Measurements from ENCODE around the gene KCTD10. TPM values are rescaled to one million over a fixed set of nuclear protein-coding genes. Genes with fewer than 3 reads are reported as not detected.
"Not testable (repeated sequence)": the region's sequence is repeated elsewhere in the genome, so short reads cannot be mapped to it uniquely, and the experiment has no call there.

Gene KCTD10
- total RNA-seq, 2 donors from 2014 or later, result 37.2 to 49.8 TPM

GRCh38 chr12:109421355-109422087, 55.6 kb downstream of the KCTD10 start:
- no peaks in the 10 kb centered on the region for H3K9me3 ChIP-seq
- H3K4me1 ChIP-seq (replicated peaks), result no peaks in the 10 kb centered on the region
- DNase-seq (ENCODE audit: low spot score), result no peak
- TF ChIP-seq POLR2A (IDR thresholded peaks at IDR 0.05), result no peak
- TF ChIP-seq POLR2AphosphoS5 (IDR thresholded peaks at IDR 0.05), result no peak
- TF ChIP-seq CTCF (IDR thresholded peaks at IDR 0.05), result no peak
- H3K4me3 ChIP-seq, result no peak overlapping the region
- no peak overlapping the region for H3K27ac ChIP-seq
- H3K27me3 ChIP-seq (replicated peaks; ENCODE audit: insufficient read depth), result no peaks in the 10 kb centered on the region
- 57% methylated on average over 8 of the region's 8 CpGs for WGBS
- H3K36me3 ChIP-seq, result no peaks in the 10 kb centered on the region
- intact Hi-C loops (cut with DNase I), result loop anchor here (5.0 to 10.0 kb wide), 2 partner anchors 153 to 356 kb away; partner anchors contain the start of genes MMAB and MVK

GRCh38 chr12:109418848-109419480, 58.1 kb downstream of the KCTD10 start:
- no peak overlapping the region for H3K27ac ChIP-seq
- WGBS, result 55% methylated on average over 4 of the region's 4 CpGs
- no peak overlapping the region for H3K4me3 ChIP-seq
- H3K4me1 ChIP-seq (replicated peaks), result no peaks in the 10 kb centered on the region
- H3K36me3 ChIP-seq, result no peaks in the 10 kb centered on the region
- TF ChIP-seq POLR2A (IDR thresholded peaks at IDR 0.05) (no peak), POLR2AphosphoS5 (IDR thresholded peaks at IDR 0.05) (no peak), CTCF (IDR thresholded peaks at IDR 0.05) (no peak)
- DNase-seq (ENCODE audit: low spot score), result no peak
- intact Hi-C loops (cut with DNase I), result no loop called here
- no peaks in the 10 kb centered on the region for H3K9me3 ChIP-seq
- H3K27me3 ChIP-seq (replicated peaks; ENCODE audit: insufficient read depth), result no peaks in the 10 kb centered on the region

- intact Hi-C loops (cut with DNase I); H3K27me3 ChIP-seq (replicated peaks; ENCODE audit: insufficient read depth); H3K9me3 ChIP-seq; H3K36me3 ChIP-seq; DNase-seq (ENCODE audit: low spot score); H3K4me1 ChIP-seq (replicated peaks); H3K27ac ChIP-seq; H3K4me3 ChIP-seq: not testable (repeated sequence)
- 95% methylated on average over 4 of the region's 4 CpGs for WGBS
These were observed 71.0 kb downstream of the KCTD10 start for GRCh38 chr12:109406147-109406546.

- H3K27ac ChIP-seq; H3K9me3 ChIP-seq; DNase-seq (ENCODE audit: low spot score); H3K4me3 ChIP-seq; intact Hi-C loops (cut with DNase I); H3K36me3 ChIP-seq; H3K27me3 ChIP-seq (replicated peaks; ENCODE audit: insufficient read depth); H3K4me1 ChIP-seq (replicated peaks): not testable (repeated sequence)
- WGBS, result 98% methylated on average over 2 of the region's 2 CpGs
These were observed 72.3 kb downstream of the KCTD10 start for GRCh38 chr12:109404841-109405240.

Other genes starting within 250 kb of the KCTD10 start
- gene FOXN4, start 168.0 kb downstream of the KCTD10 start, total RNA-seq, result 1 to 10 TPM in 1 of 2 donors, under 1 TPM in 1; 0.27 to 4.8 TPM
- gene MYO1H, start 129.4 kb downstream of the KCTD10 start, total RNA-seq, result 1 to 10 TPM in 1 of 2 donors, not detected in 1; 1.2 TPM
- gene UBE3B, start 334 bp upstream of the KCTD10 start, total RNA-seq, result 10 to 100 TPM; 57.9 to 85.8 TPM
- gene MMAB, start 96.2 kb upstream of the KCTD10 start, total RNA-seq, result 10 to 100 TPM; 23.1 to 79.2 TPM
- gene MVK, start 96.5 kb upstream of the KCTD10 start, total RNA-seq, result 10 to 100 TPM; 13.4 to 54.1 TPM
- 10 to 100 TPM in 1 of 2 donors, 1 to 10 TPM in 1; 2.0 to 52.3 TPM for gene FAM222A, start 236.5 kb upstream of the KCTD10 start, total RNA-seq

All from prostate gland (tissue), 2 donors.